ENCODE measurements around the gene GATA2.
A peak's percentile ranks its signal among the peaks of the same experiment; 100 is the strongest.

GATA2 gene

DNA sequence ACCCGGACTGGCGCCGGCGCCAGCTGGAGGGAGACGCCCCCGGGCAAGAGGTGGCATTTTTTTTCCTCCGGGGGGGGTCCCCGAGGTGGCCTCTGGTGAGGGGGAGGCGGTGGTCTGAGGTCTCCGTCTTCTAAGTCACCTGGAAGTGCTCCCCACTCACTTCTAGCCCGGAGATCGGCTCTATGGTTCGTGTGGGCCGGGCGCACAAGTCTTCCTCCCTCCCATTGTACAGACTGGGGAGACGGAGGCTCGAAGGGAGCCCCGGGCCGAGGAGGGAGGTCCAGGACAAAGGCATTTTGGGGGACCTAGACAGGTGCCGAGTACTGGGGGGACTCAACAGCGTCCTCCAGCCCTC, 4.4 kb downstream of the GATA2 start:
- intact Hi-C loops (cut with micrococcal nuclease): no loop called here
- peaks cover 96% of the 10 kb centered on the region for H3K27me3 Mint-ChIP-seq
- H3K36me3 Mint-ChIP-seq (ENCODE audit: low read depth): no peaks in the 10 kb centered on the region
- peak overlapping the region; percentile 70 for H3K4me3 Mint-ChIP-seq
- no peak overlapping the region for H3K27ac Mint-ChIP-seq
- peaks cover 58% of the 10 kb centered on the region for H3K4me1 Mint-ChIP-seq (ENCODE audit: low read depth)
- H3K9me3 Mint-ChIP-seq: no peaks in the 10 kb centered on the region

- Mint-ChIP-seq H3K9me3 (no peaks in the 10 kb centered on the region), H3K4me3 (peak overlapping the region; percentile 77), H3K27me3 (peaks cover 97% of the 10 kb centered on the region), H3K36me3 (ENCODE audit: low read depth) (no peaks in the 10 kb centered on the region), H3K27ac (no peak overlapping the region), H3K4me1 (ENCODE audit: low read depth) (peaks cover 60% of the 10 kb centered on the region)
- intact Hi-C loops (cut with micrococcal nuclease): no loop called here
Observed at GRCh38 chr3:128487813-128488635, 5.0 kb downstream of the GATA2 start.

DNA sequence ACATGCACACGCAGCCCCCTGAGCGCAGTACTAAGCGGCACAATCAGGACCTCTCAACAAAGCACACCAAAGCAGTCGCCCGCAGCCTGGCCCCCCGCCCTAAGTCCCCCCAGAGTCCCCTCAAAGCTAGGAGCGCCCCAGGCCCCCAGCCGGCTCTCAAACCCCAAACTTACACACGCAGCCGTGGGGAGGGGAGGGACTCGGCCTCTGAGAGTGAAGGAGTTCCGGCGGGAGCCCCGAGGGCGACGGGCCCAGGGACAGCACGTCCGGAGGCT, 5.5 kb downstream of the GATA2 start:
- H3K4me1 Mint-ChIP-seq (ENCODE audit: low read depth): peaks cover 65% of the 10 kb centered on the region
- peaks cover 98% of the 10 kb centered on the region for H3K27me3 Mint-ChIP-seq
- peak overlapping the region; percentile 77 for H3K4me3 Mint-ChIP-seq
- H3K9me3 Mint-ChIP-seq: no peaks in the 10 kb centered on the region
- intact Hi-C loops (cut with micrococcal nuclease): no loop called here
- no peak overlapping the region for H3K27ac Mint-ChIP-seq
- H3K36me3 Mint-ChIP-seq (ENCODE audit: low read depth): no peaks in the 10 kb centered on the region

DNA sequence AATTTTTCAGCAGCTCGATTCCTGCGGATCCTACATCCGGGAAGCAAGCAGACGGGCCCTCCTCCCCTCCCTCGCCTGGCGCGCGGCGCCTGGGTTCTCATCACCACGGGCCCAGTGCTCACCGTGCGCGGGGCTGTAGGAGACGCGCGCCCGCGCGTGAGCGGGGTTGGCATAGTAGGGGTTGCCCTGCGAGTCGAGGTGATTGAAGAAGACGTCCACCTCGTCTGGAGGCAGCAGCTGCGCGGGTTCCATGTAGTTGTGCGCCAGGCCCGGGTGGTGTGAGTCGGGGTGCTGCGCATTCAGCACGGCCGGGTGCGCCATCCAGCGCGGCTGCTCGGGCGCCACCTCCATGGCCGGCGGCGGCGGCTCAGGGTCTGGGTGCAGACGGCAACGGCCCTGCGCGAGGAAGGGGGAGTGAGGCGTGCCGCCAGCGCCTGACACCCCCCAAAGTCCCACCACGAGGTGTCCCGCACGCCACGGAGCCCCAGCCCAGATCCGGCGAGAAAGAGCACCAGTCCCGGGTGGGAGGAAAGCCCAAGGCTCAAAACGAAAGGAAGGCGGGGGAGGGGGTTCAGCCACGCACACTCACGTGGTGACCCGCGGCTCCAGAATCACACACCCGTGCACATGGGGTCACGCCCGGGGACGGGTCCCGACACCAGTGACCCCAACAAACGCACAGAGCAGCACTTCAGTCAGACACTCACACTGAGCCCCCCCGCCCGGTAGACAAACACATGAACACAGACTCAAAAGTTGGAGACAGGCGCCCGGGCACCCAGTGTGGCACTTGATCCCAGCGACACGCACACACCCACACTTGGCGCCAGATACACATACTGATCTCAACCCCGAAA, 6.1 kb downstream of the GATA2 start:
- peaks cover 98% of the 10 kb centered on the region for H3K27me3 Mint-ChIP-seq
- intact Hi-C loops (cut with micrococcal nuclease): no loop called here
- no peaks in the 10 kb centered on the region for H3K36me3 Mint-ChIP-seq (ENCODE audit: low read depth)
- H3K4me3 Mint-ChIP-seq: peak overlapping the region; percentile 77
- peaks cover 63% of the 10 kb centered on the region for H3K4me1 Mint-ChIP-seq (ENCODE audit: low read depth)
- no peaks in the 10 kb centered on the region for H3K9me3 Mint-ChIP-seq
- no peak overlapping the region for H3K27ac Mint-ChIP-seq

DNA sequence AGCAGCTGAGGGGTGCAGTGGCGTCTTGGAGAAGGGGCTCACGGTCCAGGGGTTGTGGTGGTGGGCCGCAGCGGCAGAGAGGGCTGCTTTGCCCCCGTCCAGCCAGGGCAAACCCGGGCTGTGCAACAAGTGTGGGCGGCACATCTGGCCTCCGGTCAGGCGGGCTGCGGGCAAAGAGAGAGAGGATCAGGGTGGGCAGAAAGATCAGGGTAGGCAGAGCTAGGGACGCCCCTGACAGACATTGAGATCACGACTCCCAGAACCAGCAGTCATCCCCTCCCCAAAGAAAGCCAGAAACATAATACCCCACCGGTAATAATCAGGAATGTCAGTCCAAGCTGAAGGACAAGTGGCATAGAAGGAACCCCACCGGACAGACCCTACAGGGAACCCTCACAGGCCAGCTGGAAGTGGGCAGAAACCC, 6.8 kb downstream of the GATA2 start:
- H3K4me1 Mint-ChIP-seq (ENCODE audit: low read depth): peaks cover 59% of the 10 kb centered on the region
- H3K27me3 Mint-ChIP-seq: peaks cover 98% of the 10 kb centered on the region
- H3K36me3 Mint-ChIP-seq (ENCODE audit: low read depth): no peaks in the 10 kb centered on the region
- no peak overlapping the region for H3K27ac Mint-ChIP-seq
- intact Hi-C loops (cut with micrococcal nuclease): no loop called here
- peak overlapping the region; percentile 77 for H3K4me3 Mint-ChIP-seq
- H3K9me3 Mint-ChIP-seq: no peaks in the 10 kb centered on the region

DNA sequence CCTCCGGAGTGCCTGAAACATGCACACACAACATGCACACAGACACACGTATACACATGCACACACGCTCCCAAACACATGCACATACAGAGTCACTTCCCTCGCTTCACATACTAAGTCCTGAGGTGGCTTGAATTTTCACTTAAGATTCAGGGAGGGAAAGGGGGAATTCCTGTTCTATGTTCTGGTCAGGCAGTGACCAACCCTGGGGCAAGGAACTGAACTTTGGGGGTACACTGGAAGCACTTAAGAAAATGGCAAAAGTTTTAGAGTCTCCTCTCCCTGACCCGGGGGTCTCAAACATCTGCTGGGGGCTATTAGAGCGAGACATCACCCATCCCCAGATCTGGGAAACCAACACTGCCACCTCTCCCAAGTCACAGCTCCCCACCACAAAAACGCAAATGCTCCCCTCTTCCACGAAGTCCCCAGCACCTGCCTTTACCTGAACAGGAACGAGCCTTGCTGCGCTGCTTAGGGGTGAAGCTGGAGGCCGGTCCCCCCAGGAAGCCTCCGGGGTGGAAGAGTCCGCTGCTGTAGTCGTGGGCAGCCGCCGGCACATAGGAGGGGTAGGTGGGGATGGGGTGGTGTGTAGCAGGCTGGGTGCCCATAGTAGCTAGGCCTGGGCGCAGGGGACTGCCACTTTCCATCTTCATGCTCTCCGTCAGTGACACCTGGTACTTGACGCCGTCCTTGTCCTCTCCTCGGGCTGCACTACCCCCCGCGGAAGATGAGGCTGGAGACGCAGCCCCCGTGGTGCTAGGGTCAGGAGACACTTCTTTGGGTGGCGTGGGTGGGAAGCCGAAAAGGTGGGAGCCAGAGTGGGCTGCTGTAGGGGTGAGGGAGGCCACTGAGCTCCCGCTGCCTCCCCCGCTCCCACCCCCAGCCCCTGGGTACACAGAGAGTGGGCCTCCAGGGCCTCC, 7.5 kb downstream of the GATA2 start:
- Mint-ChIP-seq H3K9me3 (no peaks in the 10 kb centered on the region), H3K27me3 (peaks cover 98% of the 10 kb centered on the region), H3K27ac (no peak overlapping the region), H3K4me1 (ENCODE audit: low read depth) (peaks cover 59% of the 10 kb centered on the region), H3K4me3 (no peak overlapping the region), H3K36me3 (ENCODE audit: low read depth) (no peaks in the 10 kb centered on the region)
- intact Hi-C loops (cut with micrococcal nuclease): no loop called here

DNA sequence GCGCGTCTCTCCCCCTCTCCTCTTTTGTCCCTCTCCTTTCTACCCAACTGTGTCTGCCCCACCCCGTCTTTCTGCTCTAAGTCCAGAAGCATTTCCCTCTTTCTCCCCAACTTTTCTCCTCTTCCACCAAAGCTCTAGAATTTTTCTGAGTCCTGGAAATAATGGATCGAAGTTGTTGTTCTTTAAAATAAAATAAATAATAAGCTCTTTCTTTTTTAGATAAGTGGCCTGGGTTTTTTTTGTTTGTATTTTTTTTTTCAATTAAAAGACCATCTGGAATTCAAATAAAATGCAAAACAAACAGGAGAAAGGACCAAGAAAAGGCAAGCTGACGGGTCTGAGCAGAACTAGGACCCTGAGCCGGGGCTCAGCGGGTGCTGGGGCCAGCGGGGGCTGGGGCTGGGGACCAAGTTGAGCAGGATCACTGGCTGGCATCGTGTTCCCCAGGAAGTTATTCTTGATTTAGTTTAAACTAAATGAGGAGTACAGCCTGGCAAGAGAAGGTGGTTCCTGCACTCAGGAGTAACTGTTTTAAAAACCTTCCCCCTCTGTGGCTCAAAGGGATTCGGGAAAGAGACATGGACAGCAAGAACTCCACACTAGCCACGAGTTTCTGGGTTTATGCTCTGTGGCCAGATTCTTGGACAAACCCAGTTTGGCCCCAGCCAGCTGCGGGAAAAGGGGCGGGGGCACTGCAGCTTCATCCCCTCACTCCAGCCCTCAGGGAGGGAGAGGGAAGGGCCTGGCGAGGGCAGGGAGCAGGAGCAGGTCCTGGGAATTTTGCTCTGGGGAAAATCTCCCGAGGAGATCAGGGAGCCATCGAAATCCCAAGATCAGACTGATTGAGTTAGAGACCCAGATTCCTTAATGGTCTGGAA, 8.4 kb downstream of the GATA2 start:
- H3K4me1 Mint-ChIP-seq (ENCODE audit: low read depth): peaks cover 52% of the 10 kb centered on the region

DNA sequence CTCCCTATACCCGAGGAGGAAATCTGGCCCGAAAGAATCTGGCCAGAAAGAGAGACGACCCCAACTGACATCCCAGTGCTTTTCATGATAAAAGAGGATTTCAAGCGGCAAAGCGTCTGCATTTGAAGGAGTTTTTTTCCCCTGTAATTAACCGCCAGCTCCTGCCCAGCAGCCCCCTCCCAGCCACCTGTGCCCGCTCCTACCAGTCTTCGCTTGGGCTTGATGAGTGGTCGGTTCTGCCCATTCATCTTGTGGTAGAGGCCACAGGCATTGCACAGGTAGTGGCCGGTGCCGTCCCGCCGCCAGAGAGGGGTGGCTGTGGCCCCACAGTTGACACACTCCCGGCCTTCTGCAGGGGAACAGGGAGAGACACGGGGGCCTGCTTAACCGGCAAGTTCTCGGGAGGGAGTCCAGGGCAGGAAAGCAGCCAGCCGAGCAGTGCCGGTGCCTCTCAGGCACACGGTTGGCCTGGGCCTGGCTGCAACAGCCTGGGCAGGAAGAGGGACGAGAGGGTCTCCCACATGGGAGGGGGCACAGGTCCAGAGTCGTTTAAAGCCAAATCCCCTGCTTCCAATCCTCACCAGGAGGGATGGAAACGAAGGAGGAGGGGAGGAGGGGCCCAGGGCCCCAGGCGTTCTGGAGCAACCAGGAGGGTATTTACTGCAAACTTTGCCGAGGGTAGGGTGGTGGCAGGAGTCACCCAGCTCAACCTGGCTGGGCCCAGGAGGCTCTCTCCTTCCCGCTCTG, 9.2 kb downstream of the GATA2 start:
- no peak overlapping the region for H3K4me3 Mint-ChIP-seq
- peaks cover 49% of the 10 kb centered on the region for H3K4me1 Mint-ChIP-seq (ENCODE audit: low read depth)
- peaks cover 96% of the 10 kb centered on the region for H3K27me3 Mint-ChIP-seq
- H3K9me3 Mint-ChIP-seq: no peaks in the 10 kb centered on the region
- H3K27ac Mint-ChIP-seq: no peak overlapping the region
- H3K36me3 Mint-ChIP-seq (ENCODE audit: low read depth): no peaks in the 10 kb centered on the region
- intact Hi-C loops (cut with micrococcal nuclease): no loop called here

More for the DNA sequence above, 8.4 kb downstream of the GATA2 start:
- no peak overlapping the region for H3K27ac Mint-ChIP-seq
- no peak overlapping the region for H3K4me3 Mint-ChIP-seq
- no peaks in the 10 kb centered on the region for H3K36me3 Mint-ChIP-seq (ENCODE audit: low read depth)
- H3K27me3 Mint-ChIP-seq: peaks cover 98% of the 10 kb centered on the region
- intact Hi-C loops (cut with micrococcal nuclease): no loop called here
- H3K9me3 Mint-ChIP-seq: no peaks in the 10 kb centered on the region

DNA sequence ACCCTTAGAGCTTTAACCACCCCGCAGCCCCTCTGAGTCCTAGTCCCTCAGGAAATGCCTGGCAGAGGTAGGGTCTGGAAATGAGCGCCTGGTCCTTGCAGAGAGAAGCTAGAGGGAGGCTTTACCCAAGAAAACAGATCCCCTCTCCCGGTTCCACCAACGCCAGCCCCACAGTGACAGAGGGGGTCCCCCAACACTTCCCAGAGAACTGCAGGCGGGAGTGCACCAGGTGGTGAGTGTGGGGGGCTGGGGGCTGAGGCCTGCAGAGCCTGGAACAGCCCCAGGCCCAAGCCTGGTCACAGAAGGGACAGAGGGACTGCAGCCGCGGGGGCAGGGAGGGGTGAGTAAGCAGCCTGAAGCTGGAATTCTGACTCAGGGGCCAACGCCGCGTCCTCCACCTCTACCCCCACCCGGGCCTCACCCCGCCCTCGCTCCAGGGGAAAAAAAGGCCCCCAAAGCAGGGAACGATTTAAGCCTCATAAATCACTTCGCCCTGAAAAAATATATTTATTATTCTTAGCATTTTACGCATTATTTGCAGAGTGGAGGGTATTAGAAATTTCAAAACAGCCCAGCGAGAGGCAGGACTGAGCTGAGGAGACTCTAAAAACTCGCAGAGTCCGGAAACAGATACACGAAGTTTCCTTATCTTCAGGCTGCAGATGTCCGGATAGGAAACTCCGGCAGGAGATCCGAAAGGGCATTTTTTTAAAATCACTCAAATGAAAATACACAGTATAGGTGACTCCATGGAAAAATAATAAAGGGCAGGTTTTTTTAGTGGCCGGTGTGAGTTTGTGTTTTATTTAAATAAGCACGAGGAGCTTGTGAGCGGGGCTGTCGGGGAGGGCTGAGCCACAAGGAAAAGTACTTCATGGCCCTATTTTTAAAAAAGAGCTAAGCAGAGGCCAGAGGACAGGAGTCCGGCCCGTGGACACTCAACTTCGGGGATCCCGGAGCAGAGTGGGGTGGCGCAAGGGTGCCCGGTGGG, 10.0 kb downstream of the GATA2 start:
- Mint-ChIP-seq H3K27me3 (peaks cover 91% of the 10 kb centered on the region), H3K4me3 (no peak overlapping the region), H3K4me1 (ENCODE audit: low read depth) (peaks cover 40% of the 10 kb centered on the region), H3K36me3 (ENCODE audit: low read depth) (no peaks in the 10 kb centered on the region), H3K9me3 (no peaks in the 10 kb centered on the region), H3K27ac (no peak overlapping the region)
- intact Hi-C loops (cut with micrococcal nuclease): no loop called here

GRCh38 chr3:128482175-128482574, 10.8 kb downstream of the GATA2 start:
- Mint-ChIP-seq H3K4me3 (no peak overlapping the region), H3K4me1 (ENCODE audit: low read depth) (peaks cover 35% of the 10 kb centered on the region), H3K36me3 (ENCODE audit: low read depth) (no peaks in the 10 kb centered on the region)

DNA sequence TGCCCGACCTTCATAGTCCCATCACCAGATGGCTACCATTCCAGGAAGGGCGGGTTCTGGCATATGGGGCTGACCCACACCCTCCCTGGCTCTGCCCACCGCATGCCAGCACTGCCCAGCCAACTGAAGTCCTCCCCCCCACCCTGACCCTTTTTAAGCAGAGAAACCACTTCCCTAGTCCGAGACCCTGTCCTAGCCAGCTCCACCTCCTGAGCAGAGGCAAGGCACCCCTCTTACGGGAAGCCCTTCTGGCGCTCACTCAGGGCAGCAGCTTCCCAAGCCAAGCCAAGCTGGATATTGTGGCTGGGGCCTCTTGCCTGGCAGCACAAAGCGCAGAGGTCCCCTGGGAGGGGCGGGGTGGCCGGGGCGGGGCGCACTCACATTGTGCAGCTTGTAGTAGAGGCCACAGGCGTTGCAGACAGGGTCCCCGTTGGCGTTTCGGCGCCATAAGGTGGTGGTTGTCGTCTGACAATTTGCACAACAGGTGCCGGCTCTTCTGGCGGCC, 11.5 kb downstream of the GATA2 start:
- no peak overlapping the region for H3K27ac Mint-ChIP-seq
- peaks cover 28% of the 10 kb centered on the region for H3K4me1 Mint-ChIP-seq (ENCODE audit: low read depth)
- peaks cover 82% of the 10 kb centered on the region for H3K27me3 Mint-ChIP-seq
- intact Hi-C loops (cut with micrococcal nuclease): no loop called here
- H3K9me3 Mint-ChIP-seq: no peaks in the 10 kb centered on the region
- H3K4me3 Mint-ChIP-seq: no peak overlapping the region
- no peaks in the 10 kb centered on the region for H3K36me3 Mint-ChIP-seq (ENCODE audit: low read depth)

More at GRCh38 chr3:128482175-128482574, 10.8 kb downstream of the GATA2 start:
- Mint-ChIP-seq H3K9me3 (no peaks in the 10 kb centered on the region), H3K27ac (no peak overlapping the region), H3K27me3 (peaks cover 86% of the 10 kb centered on the region)
- intact Hi-C loops (cut with micrococcal nuclease): no loop called here
